K562 (cell line): Measurements from ENCODE around the gene GOLGA2. TPM values are rescaled to one million over a fixed set of nuclear protein-coding genes. Genes with fewer than 3 reads are reported as not detected.

Experiments
- BRF1 ChIP-seq: IDR thresholded peaks from 3 replicates; pipeline ENCODE4 v1.6.1; 2011; ENCODE audit warnings: borderline replicate concordance, mild to moderate bottlenecking; ENCODE audit not compliant: insufficient read length; ENCODE audit errors: extremely low read depth
- E2F6 ChIP-seq, 2 experiments: IDR thresholded peaks; 2 replicates each; pipeline ENCODE4 v1.6.1; 2011; ENCODE audit warnings: borderline replicate concordance in 1 of 2, control low read depth in 1 of 2, low read depth in 1 of 2, low read length in 1 of 2, mild to moderate bottlenecking in 1 of 2, mixed read lengths in 1 of 2, moderate library complexity in 1 of 2; ENCODE audit not compliant: insufficient read depth in 1 of 2, insufficient read length in 1 of 2, poor library complexity in 1 of 2, severe bottlenecking in 1 of 2; ENCODE audit errors: extremely low read depth in 1 of 2
- MECOM ChIP-seq: fragments of 250-450 bp; sonication (Bioruptor Pico); IDR thresholded peaks from 2 replicates; pipeline ENCODE4 v1.8.0; 2022; ENCODE audit warnings: inconsistent platforms
- MEF2D ChIP-seq: conservative IDR thresholded peaks from 2 replicates; pipeline ENCODE4 v1.6.1; 2016; ENCODE audit warnings: low read depth, missing genetic modification characterization, missing compliant biosample characterization
- NBN ChIP-seq: fragments of 450-650 bp; IDR thresholded peaks from 2 replicates; pipeline ENCODE4 v1.6.1; 2016; ENCODE audit warnings: low read depth, mild to moderate bottlenecking
- NUFIP1 ChIP-seq: fragments of 450-650 bp; IDR thresholded peaks from 2 replicates; pipeline ENCODE4 v1.6.1; 2018; ENCODE audit not compliant: partially characterized antibody
- PHF21A ChIP-seq: fragments of 450-650 bp; IDR thresholded peaks from 2 replicates; pipeline ENCODE4 v1.6.1; 2017; ENCODE audit warnings: low read depth, borderline replicate concordance
- RFX7 ChIP-seq: fragments of 250-450 bp; sonication (Bioruptor Pico); IDR thresholded peaks from 2 replicates; pipeline ENCODE4 v1.5.1; 2021; ENCODE audit warnings: mild to moderate bottlenecking
- THAP12 ChIP-seq: fragments of 250-450 bp; sonication (Bioruptor Pico); IDR thresholded peaks from 2 replicates; pipeline ENCODE4 v1.9.0; 2021; ENCODE audit warnings: mild to moderate bottlenecking, inconsistent platforms
- UBTF ChIP-seq, 2 experiments: IDR thresholded peaks; 2 replicates each; pipeline ENCODE4 v1.6.1; 2012; ENCODE audit warnings: improper control_type of control experiment in 2 of 2, low read depth in 2 of 2, low read length in 2 of 2, borderline replicate concordance in 1 of 2
- XRCC5 ChIP-seq: fragments of 200-400 bp; formaldehyde crosslinking; IDR thresholded peaks from 2 replicates; pipeline ENCODE4 v1.6.1; 2017; ENCODE audit warnings: low read depth, mild to moderate bottlenecking, low read length
- ZC3H4 ChIP-seq: sonication (generic); formaldehyde crosslinking; IDR thresholded peaks from 2 replicates; pipeline ENCODE4 v1.9.0; 2021; ENCODE audit warnings: missing genetic modification reagents, borderline replicate concordance
- ZNF263 ChIP-seq: sonication (generic); formaldehyde crosslinking; IDR thresholded peaks from 2 replicates; pipeline ENCODE4 v1.8.0; 2022; ENCODE audit warnings: mild to moderate bottlenecking, missing genetic modification reagents, borderline replicate concordance
- ZNF609 ChIP-seq: sonication (generic); formaldehyde crosslinking; IDR thresholded peaks from 2 replicates; pipeline ENCODE4 v1.8.1; 2023; ENCODE audit warnings: missing genetic modification reagents, mild to moderate bottlenecking, borderline replicate concordance
- polyA plus RNA-seq, 8 experiments: library from polyadenylated mRNA; depleted of rRNA in 4 of 8; stranded (reverse) in 5 of 8; unstranded in 3 of 8; fragments of >200 nt; fragmentation: Nextera tagmentation in 2 of 8; fragmentation: Illumina TruSeq in 1 of 8; extraction: Ambion mirVana in 2 of 8; extraction: Trizol in 1 of 8; gene quantifications; 2 replicates each; pipeline versions ENCODE4 v1.2.1 to v1.2.3, GENCODE V29; 2011 to 2014; ENCODE audit warnings: inconsistent platforms in 1 of 8, missing spikeins in 1 of 8
- total RNA-seq, 7 experiments: library from RNA; depleted of rRNA in 6 of 7; stranded (reverse); fragments of >200 nt in 6 of 7; fragmentation: Illumina TruSeq in 2 of 7; extraction: Trizol in 2 of 7; gene quantifications; 2 replicates each; pipeline versions ENCODE4 v1.2.1 to v1.2.3, GENCODE V29; 2011 to 2021; ENCODE audit warnings: low replicate concordance in 1 of 7

GOLGA2 gene
- total and polyA plus RNA-seq, 9 of the 15 experiments (the other 6 are each of a cell fraction or from before 2014, with no cell fraction given), result 15.7 to 138 (median 76.0) TPM

GRCh38 chr9:128249908-128250838 lies 25.6 kb downstream of the GOLGA2 start (continued):
- TF ChIP-seq ZNF609 (no peak), RFX7 (no peak), MEF2D (tag) (no peak), E2F6 (IDR thresholded peaks at IDR 0.05; ENCODE audit: borderline replicate concordance in 1 of 2, extremely low read depth in 1 of 2, insufficient read depth in 1 of 2, insufficient read length in 1 of 2, low read depth in 1 of 2, low read length in 1 of 2, poor library complexity in 1 of 2, severe bottlenecking in 1 of 2) (peak; percentile 25 to 30), BRF1 (no peak), PHF21A (no peak), ZC3H4 (CRISPR knock-in tag) (no peak), ZNF263 (no peak), UBTF (IDR thresholded peaks at IDR 0.05; ENCODE audit: borderline replicate concordance in 1 of 2, low read depth in 2 of 2, low read length in 2 of 2) (0 out of 4 replicates have a peak, but pooled peaks of 1 of the 2 experiments have one; percentile 13), MECOM (CRISPR knock-in tag) (no peak), NUFIP1 (no peak), XRCC5 (no peak), THAP12 (peak; percentile 71; the same call in 1 of the 2 replicates), NBN (no peak)
